Superior temporal gyrus (tissue), 1 donor: Measurements from ENCODE around the gene RPL11.
"Not testable (repeated sequence)": the region's sequence is repeated elsewhere in the genome, so short reads cannot be mapped to it uniquely, and the experiment has no call there.

Experiments
- DNase-seq: peaks from one replicate; pipeline ENCODE4 v3.0.0-alpha.2; 2016; ENCODE audit errors: extremely low spot score

The RPL11 gene

DNA sequence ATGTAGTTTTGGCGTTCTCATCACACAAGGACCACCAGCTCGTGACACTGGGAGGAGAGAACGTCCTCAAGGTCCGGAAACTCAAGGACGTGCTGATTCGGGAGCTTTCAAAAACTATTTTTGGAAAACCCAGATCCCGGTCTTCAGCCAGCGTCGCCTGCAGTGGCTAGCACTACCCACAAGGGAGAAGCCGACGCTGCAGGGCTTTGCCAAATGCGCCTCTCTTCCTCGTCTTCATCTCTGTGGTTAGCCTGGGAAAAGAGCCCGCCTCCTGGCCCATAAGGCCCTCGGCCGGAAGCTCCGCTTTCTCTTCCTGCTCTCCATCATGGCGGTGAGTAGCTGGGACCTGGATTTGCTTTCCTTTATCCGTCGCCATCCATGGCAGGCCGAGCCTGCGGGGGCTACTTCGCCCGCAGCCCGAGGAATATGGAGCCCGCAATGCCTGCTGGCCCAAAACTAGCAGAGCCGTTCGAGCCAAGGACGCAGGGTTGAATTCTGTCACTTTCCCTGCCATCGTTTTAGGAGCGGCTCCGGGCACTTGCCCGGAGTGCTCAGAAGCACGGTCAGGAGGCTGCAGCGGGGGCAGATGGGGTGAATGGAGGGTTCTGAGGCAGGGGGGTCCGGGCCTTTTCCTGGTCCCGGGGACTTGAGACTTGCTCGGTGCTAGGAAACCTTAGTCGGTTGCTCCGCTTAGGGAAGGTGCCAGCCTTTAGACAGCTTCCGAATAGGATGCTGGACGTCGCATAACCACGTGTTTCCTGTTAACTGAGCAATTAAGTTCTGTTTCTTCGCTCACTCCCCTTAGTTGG is at the start of gene RPL11:
Gene RPL11, plus strand, starts transcription at position 308 of the 809 bp plus-strand sequence. Its CDS starts 18 bp downstream, at position 326.
- peak; percentile 97 for DNase-seq

DNA sequence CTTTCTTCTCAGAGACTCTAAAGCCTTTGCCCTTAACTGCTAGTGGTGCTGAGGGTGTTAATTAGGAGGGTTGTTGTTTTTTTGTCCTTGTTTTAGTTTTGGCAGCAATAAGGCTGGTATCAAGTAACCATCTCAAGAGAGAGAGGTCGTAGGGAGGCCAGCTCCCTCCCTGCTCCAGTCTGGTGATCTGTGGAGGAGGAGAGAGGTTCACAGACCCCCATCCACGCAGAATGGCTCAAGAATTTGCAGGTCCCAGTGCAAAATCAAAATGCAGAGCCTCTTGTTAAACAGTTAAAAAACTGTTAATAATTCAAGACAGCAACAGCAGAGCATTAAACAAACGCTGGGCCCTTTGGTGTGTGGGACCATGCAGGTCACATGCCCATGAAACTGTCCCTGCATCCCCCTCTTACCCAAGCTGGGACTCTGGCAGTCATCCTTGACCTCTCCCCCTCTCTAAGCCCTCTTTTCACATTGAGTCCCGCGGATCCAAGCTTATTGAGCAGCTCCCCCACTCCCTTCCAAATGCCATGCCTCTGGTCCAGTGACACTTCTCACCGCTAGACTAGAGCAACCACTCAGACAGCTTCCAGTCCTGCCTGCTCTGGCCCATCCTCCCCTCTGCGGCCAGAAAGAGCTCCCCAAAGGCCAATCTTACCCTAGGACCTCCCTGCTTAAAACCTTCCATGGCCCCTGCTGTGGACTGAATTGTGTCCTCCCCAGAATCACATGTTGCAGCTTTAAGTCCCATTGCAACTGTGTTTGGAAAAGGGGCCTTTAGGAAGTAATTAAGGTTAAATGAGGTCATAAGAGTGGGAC is 47.7 kb upstream of the RPL11 start:
- DNase-seq: no peak

DNA sequence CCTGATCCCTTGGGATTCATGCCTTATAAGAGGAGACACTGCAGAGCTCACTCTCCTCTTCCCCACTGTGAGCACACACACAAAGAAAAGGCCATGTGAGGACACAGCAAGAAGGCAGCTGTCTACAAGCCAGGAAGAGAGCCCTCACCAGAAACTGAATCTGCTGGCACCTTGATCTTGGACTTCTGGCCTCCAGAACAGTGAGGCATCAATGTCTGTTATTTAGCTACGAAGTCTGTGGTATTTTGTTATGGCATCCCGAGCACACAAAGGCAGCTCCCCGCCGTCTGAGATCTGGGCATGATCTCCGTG is 47.1 kb upstream of the RPL11 start:
- no peak for DNase-seq

DNA sequence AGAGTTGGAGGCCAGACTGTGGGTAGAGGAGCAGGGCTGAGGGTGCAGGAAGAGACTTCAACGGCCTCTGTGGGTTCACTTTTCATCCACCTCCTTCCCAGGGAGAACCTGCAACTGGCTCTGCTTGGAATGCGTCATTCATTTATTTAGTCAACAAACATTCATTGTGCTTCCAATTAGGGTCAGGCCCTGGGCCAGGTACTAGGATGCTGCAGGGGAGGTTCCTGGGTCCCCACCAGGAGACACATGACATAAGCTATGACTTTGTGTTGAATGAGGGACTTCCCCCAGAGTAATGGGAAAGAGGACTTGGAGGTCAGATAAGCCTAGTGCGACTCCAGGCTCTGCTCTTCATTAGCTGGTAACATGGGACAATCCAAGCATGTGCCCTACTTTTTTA is 46.3 kb upstream of the RPL11 start:
- no peak for DNase-seq

DNA sequence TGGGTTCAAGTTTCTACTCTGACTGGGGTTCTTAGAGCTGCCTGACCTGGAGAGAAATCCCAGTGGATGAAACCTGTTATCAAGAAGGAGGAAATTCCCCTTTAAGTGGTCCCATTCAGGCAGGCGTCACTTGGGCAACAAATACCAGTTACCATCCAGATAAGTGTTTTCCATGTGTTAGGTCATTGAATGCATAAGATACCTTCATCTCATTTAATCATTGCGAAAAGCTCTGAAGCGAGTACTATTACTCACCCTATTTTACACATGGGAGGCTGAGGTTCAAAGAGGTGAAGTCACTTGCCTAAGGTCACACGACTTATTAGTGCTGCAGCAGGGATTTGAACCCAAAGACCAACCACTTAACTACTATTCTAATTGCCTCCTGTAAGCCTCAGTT is 45.5 kb upstream of the RPL11 start:
- no peak for DNase-seq

DNA sequence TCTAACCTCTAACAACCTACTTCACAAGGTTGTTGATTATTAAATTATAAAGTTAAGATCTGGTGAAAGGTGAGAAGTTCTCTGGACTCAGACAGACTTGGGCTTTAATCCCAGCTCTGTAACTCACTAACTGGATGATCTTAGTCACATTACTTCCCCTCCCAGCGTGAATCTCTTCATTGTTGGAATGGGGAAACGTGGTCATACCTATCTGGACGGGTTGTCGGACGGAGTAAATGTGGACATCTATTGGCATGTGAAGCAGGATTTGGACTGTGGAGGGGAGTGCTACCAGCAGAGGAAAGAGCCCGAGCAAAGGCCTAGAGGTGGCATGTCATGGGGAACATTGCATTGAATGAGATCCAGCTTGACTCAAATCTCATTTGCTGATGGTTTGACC is 45.1 kb upstream of the RPL11 start:
- DNase-seq: no peak

DNA sequence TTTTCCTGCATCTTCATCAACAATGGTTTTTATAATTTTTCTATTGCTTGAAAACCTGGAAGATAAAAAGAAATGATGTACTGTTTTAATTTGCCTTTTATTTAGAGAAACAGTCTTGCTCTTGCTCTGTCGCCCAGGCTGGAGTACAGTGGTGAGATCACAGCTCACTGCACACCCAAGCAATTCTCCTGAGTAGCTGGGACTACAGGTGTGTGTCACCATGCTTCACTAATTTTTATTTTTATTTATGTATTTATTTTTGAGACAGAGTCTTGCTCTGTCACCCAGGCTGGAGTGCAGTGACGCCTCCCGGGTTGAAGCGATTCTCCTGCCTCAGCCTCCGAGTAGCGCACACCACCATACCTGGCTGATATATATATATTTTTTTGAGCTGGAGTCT is 43.0 kb upstream of the RPL11 start:
- no peak for DNase-seq

DNA sequence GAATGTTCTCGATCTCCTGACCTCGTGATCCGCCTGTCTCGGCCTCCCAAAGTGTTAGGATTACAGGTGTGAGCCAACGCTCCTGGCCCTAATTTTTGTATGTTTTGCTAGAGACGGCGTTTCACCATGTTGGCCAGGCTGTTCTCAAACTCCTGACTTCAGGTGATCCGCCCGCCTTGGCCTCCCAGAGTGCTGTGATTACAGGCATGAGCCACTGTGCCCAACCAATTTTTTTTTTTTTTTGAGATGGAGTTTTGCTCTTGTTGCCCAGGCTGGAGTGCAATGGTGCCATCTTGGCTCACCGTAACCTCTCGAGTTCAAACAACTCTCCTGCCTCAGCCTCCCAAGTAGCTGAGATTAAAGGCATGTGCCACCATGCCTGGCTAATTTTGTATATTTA is 42.4 kb upstream of the RPL11 start:
- DNase-seq: not testable (repeated sequence)

DNA sequence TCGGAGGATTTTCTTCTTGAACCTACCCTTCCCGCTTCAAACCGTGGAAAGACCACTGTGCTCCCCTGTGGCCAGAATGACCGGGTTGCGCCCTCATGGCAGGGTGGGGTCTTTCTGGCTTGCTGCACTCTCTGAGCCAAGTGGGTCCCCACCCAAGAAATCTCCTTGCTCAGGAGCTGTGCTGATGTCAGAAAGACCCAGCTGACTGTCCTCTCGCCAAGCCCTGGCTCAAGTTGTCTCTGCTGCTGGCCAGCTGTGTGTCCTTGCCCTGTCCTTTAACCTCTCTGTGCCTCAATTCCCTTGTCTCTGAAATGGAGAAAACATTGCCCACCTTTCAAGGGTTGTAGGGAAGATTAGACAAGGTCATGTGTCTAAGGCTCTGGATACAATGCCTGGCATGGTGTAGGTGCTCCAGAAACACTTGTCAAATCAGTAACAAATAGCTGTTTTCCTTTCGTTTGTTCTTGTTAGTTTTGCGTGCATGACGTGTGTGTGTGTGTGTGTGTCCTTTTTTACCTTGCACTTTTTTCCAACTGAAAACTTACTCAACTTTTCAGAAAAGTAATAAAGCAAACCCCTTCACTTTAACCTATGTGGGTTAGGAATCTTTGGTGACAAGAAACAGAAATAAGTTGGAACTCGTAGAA is 41.1 kb upstream of the RPL11 start:
- no peak for DNase-seq

DNA sequence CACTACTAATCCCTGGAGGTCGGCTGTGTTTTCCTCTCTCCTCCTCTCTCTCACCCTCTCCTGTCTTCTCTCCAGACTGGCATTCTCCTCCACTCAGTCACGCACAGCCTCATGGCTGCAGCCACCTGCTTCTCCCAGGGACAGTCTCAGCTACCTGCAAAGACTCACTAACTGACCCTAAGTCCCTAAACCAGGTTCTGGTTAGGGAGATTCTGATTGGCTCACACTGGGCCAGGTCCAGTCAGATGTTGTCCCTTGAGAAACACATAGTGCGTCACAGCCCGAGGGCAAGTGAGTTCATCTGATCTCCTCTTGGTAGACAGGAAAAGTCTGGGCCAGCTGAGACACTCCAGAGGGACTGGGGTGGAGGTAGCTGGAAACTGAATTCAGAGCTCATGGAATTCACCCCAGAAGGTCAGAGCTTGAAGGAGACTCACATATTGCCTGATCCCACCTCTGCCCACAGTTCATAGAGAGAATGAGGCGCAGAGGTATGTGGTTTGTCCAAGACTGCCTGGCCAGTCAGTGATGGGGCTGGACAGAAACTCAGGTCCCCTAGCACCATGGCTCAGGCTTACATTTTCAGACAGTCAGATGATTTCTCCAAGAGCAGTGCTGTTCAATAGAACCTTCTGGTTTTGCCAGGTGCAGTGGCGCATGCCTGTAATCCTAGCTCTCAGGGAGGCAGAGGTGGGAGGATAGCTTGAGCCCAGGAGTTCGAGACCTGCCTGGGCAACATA is 40.4 kb upstream of the RPL11 start:
- DNase-seq: no peak

DNA sequence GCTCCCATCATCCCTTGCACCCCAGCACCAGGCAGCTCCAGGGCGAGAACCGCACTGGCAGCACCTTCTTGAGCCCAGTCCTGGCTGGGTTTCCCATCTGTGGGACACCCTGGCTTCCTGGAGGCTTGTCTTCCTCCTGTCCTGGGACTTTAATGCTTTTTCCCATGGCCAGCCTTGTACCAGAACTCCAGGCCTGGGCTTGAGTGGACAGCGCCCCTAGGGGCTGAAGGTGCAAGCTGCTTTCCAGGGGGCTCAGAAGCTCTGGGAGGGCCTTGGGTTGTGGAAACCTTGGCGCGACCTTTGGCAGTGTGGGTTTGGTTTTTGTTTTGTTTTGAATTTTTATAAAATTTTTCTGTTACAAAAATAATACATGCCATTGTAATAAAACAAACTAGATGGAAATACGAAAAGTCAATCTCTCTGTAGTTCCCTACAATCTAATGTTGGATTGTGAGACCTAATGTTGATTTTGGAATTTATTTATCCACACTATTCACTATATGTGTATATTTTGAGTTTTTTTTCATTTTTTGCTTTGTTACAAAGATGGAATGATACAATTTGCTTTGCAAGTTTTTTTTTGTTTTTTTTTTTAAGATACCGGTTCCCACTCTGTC is 33.8 kb upstream of the RPL11 start:
- DNase-seq: no peak

DNA sequence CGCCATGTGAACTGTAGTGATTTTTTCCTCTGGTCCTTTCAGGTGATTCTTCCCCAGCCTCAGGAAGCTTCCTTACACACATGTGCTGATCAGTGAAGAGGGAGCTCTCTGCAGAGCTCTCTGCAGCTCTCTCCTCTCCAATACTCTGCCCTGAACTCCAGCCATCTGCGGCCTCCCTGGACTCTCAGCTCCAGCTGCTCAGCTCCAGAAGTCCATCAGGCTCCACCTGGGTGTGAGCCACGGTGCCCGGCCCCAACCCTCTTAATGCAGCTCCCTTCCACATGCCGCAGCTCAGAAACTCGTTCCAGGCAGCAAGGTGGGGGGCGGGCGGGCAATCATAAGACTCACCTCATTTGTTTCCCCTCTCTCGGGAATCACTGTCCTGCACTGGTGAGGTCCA is 30.9 kb upstream of the RPL11 start:
- DNase-seq: no peak

DNA sequence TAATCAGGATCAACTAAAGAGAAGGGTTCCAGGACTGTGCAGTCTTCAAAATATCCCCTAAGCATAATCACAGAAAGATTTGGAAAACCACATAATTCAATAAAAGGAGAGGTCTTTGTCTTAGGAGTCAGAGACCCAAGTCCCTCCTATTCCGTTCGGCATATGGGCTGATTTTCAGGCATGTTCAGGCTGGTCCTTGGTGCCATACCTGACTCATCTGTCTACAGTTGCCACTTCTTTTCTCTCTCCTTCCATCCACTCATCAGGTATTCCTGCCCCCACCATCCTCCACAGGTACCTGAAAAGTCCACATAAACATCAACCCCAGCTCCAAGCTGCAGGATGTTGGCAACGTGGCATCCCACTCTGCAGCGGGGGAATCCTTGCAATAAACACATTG is 29.7 kb upstream of the RPL11 start:
- DNase-seq: no peak

DNA sequence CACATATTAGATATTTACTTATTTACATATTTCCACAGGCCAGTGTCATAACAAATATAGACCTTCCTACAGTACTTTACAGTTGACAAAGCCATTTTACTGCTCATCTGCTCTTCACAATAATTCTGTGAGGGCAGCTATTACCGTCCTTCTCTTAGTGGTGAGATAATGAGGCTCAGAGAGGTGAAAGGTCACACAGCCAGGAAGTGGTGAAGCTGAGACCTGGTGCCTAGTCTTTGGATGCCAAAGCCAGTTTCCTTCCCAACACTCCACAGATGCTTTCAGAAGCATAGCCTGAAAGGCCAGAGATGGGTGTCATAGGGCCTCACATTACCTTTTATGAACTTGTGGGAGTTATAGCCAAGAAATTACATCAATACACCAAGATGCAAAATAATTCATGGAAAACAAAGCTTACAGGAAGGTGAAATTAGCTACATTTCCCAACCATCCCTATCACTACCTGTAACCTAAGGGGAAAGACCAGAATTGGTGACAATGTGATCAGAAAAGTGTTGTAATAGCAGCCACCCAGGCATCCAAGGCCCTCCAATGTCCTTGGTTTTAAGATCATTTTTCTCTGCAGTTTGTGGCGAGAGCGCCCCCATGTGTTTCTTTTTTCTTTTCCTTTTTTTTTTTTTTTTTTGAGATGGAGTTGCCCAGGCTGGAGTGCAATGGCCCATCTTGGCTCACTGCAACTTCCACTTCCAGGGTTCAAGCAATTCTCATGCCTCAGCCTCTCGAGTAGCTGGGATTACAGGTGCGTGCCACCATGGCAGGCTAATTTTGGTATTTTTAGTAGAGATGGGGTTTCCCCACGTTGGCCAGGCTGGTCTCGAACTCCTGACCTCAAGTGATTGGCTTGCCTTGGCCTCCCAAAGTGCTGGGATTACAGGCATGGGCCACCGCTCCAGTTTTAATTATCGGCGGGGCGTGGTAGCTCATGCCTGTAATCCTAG is 26.5 kb upstream of the RPL11 start:
- no peak for DNase-seq

DNA sequence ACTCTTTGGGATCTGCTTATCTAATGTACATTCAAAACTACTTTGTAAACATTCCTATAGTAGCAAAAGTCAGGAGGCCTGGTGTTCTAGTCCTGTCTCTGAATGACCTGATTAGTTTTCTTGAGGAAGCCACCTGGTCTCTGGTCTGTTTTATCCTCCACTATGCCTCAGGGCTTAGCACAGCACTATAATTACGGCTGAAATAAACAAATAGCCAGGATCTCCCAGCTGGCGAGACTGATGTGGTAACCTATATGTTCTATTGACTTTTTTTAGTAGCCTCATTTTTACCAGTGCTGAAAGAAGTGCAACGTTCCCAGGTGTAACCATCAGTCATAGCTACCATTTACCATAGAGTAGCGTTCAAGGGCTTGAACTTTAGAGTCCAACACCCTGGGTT is 24.2 kb upstream of the RPL11 start:
- DNase-seq: no peak

DNA sequence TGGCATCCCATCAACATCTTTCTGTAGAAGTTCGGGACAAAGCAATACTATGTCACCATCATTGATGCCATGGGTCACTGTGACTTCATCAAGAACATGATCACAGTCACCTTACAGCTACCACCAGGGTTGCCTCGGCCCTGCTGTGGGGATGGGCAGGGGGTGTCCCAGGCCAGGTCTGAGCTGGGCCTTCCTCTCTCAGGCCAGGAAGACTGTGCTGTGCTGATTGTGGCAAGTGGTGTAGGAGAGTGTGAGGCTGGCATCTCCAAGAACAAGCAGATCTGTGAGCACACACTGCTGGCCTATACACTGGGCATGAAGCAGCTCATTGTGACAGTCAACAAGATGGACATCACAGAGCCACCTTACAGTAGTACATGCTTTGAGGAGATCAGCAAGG is 20.9 kb upstream of the RPL11 start:
- no peak for DNase-seq

DNA sequence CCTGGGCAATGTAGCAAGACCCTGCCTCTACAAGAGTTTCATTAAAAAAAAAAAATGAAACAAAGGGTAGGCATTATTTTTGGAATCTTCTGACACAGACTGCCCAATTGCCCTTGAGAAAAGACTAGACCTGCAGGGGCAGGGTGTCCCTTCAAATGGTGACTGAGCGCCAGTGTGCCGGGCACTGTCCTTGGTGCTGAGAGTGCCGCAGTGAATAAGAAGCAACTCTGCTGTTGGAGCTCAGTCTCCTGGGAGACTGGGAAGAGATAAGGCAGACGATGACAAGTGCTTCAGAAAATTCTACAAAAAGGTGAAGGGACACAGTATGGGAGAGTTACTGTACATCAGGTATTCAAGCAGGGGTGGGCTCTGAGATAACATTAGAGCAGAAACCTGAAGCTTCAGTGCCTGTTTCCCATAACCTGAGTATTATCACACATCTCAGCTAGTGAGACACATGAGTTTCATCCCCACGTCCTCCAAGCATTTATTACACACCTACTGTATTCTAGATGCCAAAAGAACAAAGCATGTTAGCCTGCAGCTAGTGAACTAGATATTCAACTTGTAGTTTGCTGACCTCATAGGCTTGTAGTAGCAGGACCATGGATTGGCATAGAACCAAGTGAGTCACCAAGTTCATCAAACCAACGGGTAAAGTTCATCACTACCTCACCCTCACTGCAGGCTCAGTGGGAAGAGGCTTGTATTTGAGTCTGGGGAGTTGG is 18.4 kb upstream of the RPL11 start:
- no peak for DNase-seq

DNA sequence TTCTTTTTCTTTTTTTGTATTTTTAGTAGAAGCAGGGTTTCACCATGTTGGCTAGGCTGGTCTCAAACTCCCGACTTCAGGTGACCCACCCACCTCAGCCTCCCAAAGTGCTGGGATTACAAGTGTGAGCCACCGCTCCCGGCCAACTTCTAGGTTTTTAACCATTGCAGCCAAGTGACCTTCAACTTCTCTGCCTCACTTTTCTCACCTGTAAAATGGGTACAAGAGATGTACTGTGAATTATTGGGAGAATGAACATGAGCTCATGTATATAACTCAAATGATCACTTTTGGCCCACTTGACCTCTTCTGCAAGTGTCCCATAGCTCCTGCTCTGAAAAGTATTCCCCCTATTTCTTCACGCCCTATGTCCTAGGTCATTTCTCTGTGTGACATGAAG is 11.8 kb upstream of the RPL11 start:
- no peak for DNase-seq

DNA sequence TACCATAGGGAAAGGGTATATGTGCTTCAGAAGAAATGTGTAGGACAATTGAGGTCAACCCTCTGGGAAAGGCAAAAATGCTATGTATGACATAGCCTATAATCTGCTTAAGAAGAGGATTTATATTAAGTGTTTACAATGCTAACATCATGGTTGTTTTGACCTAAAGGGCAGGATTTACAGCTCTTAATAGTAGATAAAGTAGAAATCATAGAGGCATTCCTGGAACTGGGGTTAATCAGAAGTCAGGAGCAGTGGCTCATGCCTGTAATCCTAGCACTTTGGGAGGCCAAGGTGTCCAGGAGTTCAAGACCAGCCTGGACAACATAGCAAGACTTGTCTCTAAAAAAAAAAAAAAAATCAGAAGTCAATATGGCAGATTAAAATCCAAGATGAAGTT is 8.7 kb upstream of the RPL11 start:
- no peak for DNase-seq

DNA sequence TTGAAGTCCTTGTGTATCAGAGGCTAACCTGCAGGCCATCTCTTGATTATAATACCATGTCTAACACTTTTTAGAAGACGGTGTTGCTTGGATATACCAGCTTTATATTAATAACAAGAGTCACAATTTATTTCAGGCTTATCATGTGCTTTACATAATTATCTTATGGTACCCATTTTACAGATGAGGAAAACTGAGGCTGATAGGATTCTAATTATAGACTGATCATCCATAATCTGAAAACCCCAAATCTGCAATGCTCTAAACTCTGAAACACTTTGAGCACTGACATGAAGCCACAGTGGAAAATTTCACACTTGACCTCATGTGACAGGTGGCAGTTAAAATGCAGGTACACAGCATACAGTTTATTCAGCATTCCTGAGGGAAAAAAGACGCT is 7.2 kb upstream of the RPL11 start:
- no peak for DNase-seq
